ENCODE data around the gene PTPRCAP. TPM values are rescaled to one million over a fixed set of nuclear protein-coding genes. Genes with fewer than 3 reads are reported as not detected.

The PTPRCAP gene
- total and polyA plus RNA-seq, 9 of the 15 experiments (the other 6 are each of a cell fraction or from before 2014, with no cell fraction given) = 0.22 to 2.0 (median 1.1) TPM; not detected in 4

- TF ChIP-seq PKNOX1 (IDR thresholded peaks at IDR 0.05) (no peak), ZBTB12 (CRISPR knock-in tag; IDR thresholded peaks at IDR 0.05) (no peak), SNRNP70 (optimal IDR thresholded peaks at IDR 0.05; ENCODE audit: low read depth, low read length) (no peak), BRF1 (IDR thresholded peaks at IDR 0.05; ENCODE audit: borderline replicate concordance, extremely low read depth, insufficient read length) (no peak)
Observed at GRCh38 chr11:67400251-67400941, 37.1 kb downstream of the PTPRCAP start (continued).

- peaks cover 23% of the 10 kb centered on the region for H3K79me2 ChIP-seq (ENCODE audit: control insufficient read depth, insufficient read depth, low read length)
- H3K36me3 ChIP-seq (ENCODE audit: control insufficient read depth, insufficient read depth, low read length) = peaks cover 61% of the 10 kb centered on the region
- TF ChIP-seq GTF2E2 (tag; IDR thresholded peaks at IDR 0.05) (no peak), ARID3A (IDR thresholded peaks at IDR 0.05; ENCODE audit: borderline replicate concordance, low read depth, low read length) (no peak), GATAD2B (IDR thresholded peaks at IDR 0.05; ENCODE audit: borderline replicate concordance) (no peak), MECOM (CRISPR knock-in tag; IDR thresholded peaks at IDR 0.05) (no peak), ELF2 (CRISPR knock-in tag; IDR thresholded peaks at IDR 0.05) (no peak), HDAC8 (tag; IDR thresholded peaks at IDR 0.05) (no peak), ZNF583 (CRISPR knock-in tag; IDR thresholded peaks at IDR 0.05) (no peak), TAF7 (tag; IDR thresholded peaks at IDR 0.05) (no peak), BACH1 (tag; IDR thresholded peaks at IDR 0.05) (no peak), SAP30 (IDR thresholded peaks at IDR 0.05; ENCODE audit: borderline replicate concordance, insufficient read depth, low read depth, low read length, poor library complexity, severe bottlenecking) (no peak), ZNF23 (CRISPR knock-in tag; IDR thresholded peaks at IDR 0.05) (no peak)
Observed at GRCh38 chr11:67398661-67399563, 38.6 kb downstream of the PTPRCAP start.

More at GRCh38 chr11:67398661-67399563, 38.6 kb downstream of the PTPRCAP start:
- DNase-seq (ENCODE audit: extremely low read depth in 1 of 4, low spot score in 3 of 4) = peak in 1 of 4 experiments; percentile 11
- no peak for FAIRE-seq
- no peaks in the 10 kb centered on the region for H3K9me3 ChIP-seq (replicated peaks; ENCODE audit: control insufficient read depth, insufficient read depth, low read depth, low read length)
- ChIA-PET POLR2A (interaction anchor here (0.6 to 1.2 kb wide), 8 partner anchors 29 to 1898 kb away, joined by 3 to 5 read pairs (median 4); no protein-coding TSS in a partner anchor), CTCF (ENCODE audit: low intra/inter-chr PET ratio) (interaction anchor here (0.6 kb wide), 1 partner anchor 8 kb away, joined by 3 read pairs; no protein-coding TSS in a partner anchor)
- H3K4me2 ChIP-seq (ENCODE audit: insufficient read depth, low read length) = no peak overlapping the region
- H4K20me1 ChIP-seq (replicated peaks; ENCODE audit: control insufficient read depth, insufficient read depth, low read length) = 0 out of 2 replicates have a peak, but pooled peaks cover 4% of the 10 kb centered on the region
- WGBS (ENCODE audit: insufficient coverage, low coverage, missing lambda C conversion rate) = 86% methylated on average over 18 of the region's 31 CpGs
- no peak overlapping the region for H2AFZ ChIP-seq (ENCODE audit: low read depth, low read length)
- peaks cover 26 to 79% of the 10 kb centered on the region in 2 experiments for H3K4me1 ChIP-seq (replicated peaks in 1 of 2; ENCODE audit: control insufficient read depth in 2 of 2, insufficient read depth in 2 of 2, low read length in 2 of 2)
- no peak overlapping the region for H3K4me3 ChIP-seq
- H3K9ac ChIP-seq (ENCODE audit: insufficient read depth in 1 of 2, low read depth in 2 of 2, low read length in 2 of 2) = peak overlapping the region in 1 of 2 experiments; percentile 15; a peak in 2 of 4 replicates
- H3K27me3 ChIP-seq (ENCODE audit: control insufficient read depth in 2 of 2, insufficient read depth in 2 of 2, low read length in 2 of 2) = no peaks in the 10 kb centered on the region
- peak overlapping the region; percentile 36; the same call in 1 of the 3 replicates for H3K27ac ChIP-seq (ENCODE audit: extremely low read depth, low read depth, low read length)
- ATAC-seq = no peak
- intact Hi-C loops (cut with micrococcal nuclease) (no loop called here), in situ Hi-C loops (cut with MboI) (no loop called here)
- H3K9me1 ChIP-seq (ENCODE audit: control insufficient read depth, insufficient read depth, low read length) = no peaks in the 10 kb centered on the region
- no TSS peak for BruUV-seq (replicated peaks)
